Measurements from ENCODE around the gene ZNF443.
"Not testable (repeated sequence)": the region's sequence is repeated elsewhere in the genome, so short reads cannot be mapped to it uniquely, and the experiment has no call there.

ZNF443 gene

DNA sequence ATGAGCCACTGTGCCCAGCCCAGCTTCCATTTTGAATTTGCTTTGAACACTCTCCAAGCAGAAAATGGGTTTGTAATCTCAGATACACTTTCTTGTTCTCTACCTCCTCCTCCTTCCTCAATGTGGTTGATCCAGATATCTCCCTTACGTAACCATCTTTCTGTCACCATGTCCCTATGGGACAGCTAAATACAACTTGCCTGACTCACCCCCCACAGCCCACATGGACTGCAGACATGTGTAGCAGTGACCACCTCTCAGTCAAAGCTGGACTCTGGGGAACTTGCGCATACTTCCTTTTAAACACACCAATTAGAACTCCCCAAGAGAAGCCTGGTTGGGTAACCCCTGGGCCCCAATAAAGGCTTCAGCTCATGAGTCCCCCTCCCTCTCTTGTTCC lies 28.9 kb downstream of the ZNF443 start:
- DNase-seq, result no peak

DNA sequence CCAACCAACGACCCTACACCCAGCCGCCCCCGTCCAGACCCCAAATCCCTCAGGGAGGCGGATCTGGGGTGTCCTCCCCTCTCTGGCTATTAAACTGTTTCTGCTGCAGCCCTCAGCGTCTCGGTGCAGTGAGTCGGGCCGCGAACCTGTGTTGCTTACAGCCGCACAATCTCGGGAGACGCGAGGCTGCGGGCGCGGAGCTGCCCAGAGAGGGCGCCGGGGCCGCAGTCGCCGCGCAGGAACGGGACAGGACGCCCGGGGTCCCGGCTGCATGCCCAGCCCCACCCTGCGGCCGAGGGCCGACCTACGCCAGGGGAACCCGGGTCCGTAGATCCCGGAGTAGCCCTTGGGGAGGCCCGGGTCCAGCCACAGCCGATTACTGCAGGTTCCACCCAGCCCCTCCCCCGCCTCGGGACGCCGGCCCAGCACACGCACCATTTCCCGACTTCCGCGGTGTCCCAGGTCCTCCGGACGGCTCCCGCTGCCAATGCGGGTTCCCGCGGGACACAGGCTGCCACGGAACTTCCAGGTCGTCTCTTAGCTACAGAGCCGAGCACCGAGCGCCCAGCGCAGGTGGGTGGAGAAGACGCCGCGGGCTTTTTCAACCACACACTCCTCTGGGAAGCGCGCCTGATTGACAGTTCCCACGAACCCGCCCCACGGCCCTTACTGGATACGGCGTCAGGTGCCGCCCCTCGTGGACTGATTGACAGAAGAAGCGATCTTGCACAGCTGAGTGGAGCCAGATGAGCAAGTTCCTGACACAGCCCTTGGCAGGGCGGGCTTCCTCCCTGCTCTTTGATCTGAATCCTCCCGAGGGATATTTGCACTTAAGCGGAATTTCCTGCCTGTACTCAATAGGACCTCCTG lies 40.0 kb downstream of the ZNF443 start, which contains the start of gene ZNF799:
ZNF799 (minus strand) TSS at position 639 of the 870 bp plus-strand sequence; CDS start at position 438, 201 bp downstream.
- peak; percentile 71 for DNase-seq

DNA sequence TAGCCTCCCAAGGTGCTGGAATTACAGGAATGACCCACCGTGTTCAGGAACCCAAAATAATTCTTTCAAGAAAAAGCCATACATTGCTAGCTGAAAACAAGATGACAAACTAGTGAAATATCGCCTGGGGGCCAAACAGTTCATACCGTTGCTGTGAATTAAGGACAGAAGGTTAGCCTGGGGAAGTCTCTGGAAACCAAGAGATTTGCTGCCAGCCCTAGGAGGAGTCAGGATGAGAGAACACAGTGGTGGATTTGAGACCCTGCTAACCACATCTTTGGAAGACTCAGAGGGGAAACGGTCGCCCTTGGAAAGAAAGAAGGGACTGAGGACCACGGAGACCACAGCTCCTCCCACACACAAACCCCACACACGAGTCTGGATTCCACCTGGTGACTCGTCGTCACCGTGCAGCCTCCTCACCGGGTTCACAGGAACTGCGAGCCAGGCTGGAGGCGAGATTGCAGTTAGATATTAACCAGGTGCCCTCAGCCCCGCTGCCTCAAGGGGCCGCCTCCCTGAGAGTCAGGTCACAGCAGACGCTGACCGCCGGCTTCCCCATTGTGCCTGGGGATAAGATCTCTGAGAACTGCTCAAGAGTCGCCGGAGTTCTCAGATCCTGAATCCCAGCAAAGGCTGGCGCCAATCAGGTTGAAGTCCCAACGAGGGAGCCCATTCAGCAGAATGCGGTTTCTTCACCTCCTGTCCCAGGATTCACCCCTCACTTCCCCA lies 40.8 kb downstream of the ZNF443 start:
- not testable (repeated sequence) for DNase-seq

DNA sequence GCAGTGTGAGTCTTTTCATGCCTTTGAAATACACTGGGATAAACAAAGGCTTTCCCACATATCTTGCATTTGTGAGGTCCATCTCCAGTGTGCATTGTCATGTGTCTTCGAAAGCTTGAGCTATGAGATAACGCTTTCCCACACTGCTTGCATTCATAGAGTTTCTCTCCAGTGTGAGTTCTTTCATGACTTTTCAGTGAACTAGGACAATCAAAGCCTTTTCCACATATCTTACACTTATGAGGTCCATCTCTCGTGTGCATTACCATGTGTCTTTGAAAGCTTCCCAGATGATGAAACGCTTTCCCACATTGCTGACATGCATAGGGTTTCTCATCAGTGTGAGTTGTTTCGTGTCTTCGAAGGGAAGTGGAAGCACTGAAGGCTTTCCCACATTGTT lies 49.7 kb downstream of the ZNF443 start:
- not testable (repeated sequence) for DNase-seq

DNA sequence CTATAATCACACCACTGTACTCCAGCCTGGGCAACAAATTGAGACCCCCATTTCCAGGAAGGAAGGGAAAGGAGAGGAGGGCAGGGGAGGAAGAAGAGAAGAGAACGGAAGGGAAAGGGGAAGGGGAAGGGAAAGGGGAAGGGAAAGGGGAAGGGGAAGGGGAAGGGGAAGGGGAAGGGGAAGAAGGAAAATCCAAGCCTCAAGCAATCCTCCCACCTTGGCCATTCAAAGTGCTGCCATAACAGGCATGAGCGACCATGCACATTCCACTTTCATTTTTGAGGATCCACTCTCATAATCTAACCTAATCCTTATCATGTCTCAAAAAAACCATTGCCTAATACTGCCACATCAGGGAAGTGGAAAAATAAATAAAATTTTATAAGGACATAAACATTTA lies 54.5 kb downstream of the ZNF443 start:
- DNase-seq, result not testable (repeated sequence)

DNA sequence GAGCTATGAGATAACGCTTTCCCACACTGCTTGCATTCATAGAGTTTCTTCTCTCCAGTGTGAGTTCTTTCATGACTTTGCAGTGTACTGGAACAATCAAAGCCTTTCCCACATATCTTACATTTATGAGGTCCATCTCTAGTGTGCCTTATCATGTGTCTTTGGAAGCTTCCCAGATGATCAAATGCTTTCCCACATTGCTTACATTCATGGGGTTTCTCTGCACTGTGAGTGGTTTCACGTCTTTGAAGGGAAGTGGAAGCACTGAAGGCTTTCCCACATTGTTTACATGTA lies 60.4 kb downstream of the ZNF443 start:
- no peak for DNase-seq

DNA sequence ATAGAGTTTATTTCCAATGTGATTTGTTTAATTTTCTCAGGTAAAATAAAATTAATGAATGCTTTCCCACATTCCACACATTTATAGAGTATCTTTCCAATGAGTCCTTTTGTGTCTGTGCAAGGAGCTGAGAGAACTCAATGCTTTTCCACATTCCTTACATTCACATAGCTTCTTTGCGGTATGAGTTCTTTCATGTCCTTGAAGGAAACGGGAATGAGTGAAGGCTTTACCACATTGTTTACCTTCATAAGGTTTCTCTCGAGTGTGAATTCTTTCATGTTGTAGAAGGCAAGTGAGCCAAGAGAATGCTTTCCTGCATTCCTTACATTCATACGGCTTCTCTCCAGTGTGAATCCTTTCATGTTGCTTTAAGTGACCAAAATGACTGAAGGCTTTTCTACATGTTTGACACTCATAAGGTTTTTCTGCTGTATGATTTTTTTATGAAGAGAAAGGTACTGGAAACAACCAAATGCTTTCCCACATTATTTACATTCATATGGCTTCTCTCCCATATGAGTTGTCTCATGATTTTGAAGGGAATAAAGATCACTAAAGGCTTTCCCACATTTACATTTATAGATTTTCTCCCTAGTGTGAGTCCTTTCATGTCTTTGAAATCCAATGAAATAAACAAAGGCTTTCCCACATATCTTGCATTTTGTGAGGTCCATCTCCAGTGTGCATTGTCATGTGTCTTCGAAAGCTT lies 60.9 kb downstream of the ZNF443 start:
- DNase-seq, result no peak

Measured in effector CD4-positive, alpha-beta T cell (primary cell).